G401 (cell line): ENCODE results near the gene PRKCA. TPM values are rescaled to one million over a fixed set of nuclear protein-coding genes. Genes with fewer than 3 reads are reported as not detected.
"Not testable (repeated sequence)": the region's sequence is repeated elsewhere in the genome, so short reads cannot be mapped to it uniquely, and the experiment has no call there.

Experiments
- DNase-seq: peaks from one replicate; pipeline ENCODE4 v3.0.0-alpha.2; 2015; ENCODE audit warnings: low spot score
- in situ Hi-C: cut with HindIII; loops from 2 replicates; pipeline ENCODE4 v1.10.0; 2016; ENCODE audit warnings: low sequenced_read_pairs, mixed read lengths
- total RNA-seq: library from RNA; depleted of rRNA; stranded (reverse); fragments of >200 nt; shearing (Covaris generic); gene quantifications from 2 replicates; pipeline ENCODE4 v1.2.3, GENCODE V29; 2014

The PRKCA gene
- total RNA-seq, 1 experiment from 2014 or later, result 44.7 TPM

GRCh38 chr17:66446419-66446818 lies 144.0 kb downstream of the PRKCA start:
- DNase-seq, result no peak
- in situ Hi-C loops, result no loop called here

GRCh38 chr17:66447159-66447558 lies 144.7 kb downstream of the PRKCA start:
- in situ Hi-C loops, result no loop called here
- no peak for DNase-seq

- in situ Hi-C loops, result no loop called here
- no peak for DNase-seq
Measured at GRCh38 chr17:66448026-66448639, 145.7 kb downstream of the PRKCA start.

GRCh38 chr17:66449418-66449977 lies 147.1 kb downstream of the PRKCA start:
- no peak for DNase-seq
- in situ Hi-C loops, result no loop called here

GRCh38 chr17:66450008-66450851 lies 147.8 kb downstream of the PRKCA start:
- in situ Hi-C loops, result no loop called here
- no peak for DNase-seq

GRCh38 chr17:66450852-66451158 lies 148.4 kb downstream of the PRKCA start:
- no peak for DNase-seq
- in situ Hi-C loops, result no loop called here

GRCh38 chr17:66451188-66452149 lies 149.1 kb downstream of the PRKCA start:
- in situ Hi-C loops, result no loop called here
- DNase-seq, result no peak

GRCh38 chr17:66455060-66455459 lies 152.6 kb downstream of the PRKCA start:
- in situ Hi-C loops, result no loop called here
- DNase-seq, result peak; percentile 17

GRCh38 chr17:66457499-66457898 lies 155.1 kb downstream of the PRKCA start:
- in situ Hi-C loops, DNase-seq: not testable (repeated sequence)

GRCh38 chr17:66458782-66459181 lies 156.4 kb downstream of the PRKCA start:
- no peak for DNase-seq
- in situ Hi-C loops, result no loop called here

GRCh38 chr17:66459811-66460270 lies 157.4 kb downstream of the PRKCA start:
- in situ Hi-C loops, result no loop called here
- peak; percentile 14 for DNase-seq

GRCh38 chr17:66460558-66460957 lies 158.1 kb downstream of the PRKCA start:
- no peak for DNase-seq
- in situ Hi-C loops, result no loop called here

- in situ Hi-C loops, result no loop called here
- DNase-seq, result no peak
Measured at GRCh38 chr17:66461343-66461995, 159.1 kb downstream of the PRKCA start.

GRCh38 chr17:66462010-66462409 lies 159.6 kb downstream of the PRKCA start:
- no peak for DNase-seq
- in situ Hi-C loops, result no loop called here

GRCh38 chr17:66464921-66465320 lies 162.5 kb downstream of the PRKCA start:
- DNase-seq, result no peak
- in situ Hi-C loops, result no loop called here

- in situ Hi-C loops, result no loop called here
- DNase-seq, result no peak
Measured at GRCh38 chr17:66465701-66466100, 163.3 kb downstream of the PRKCA start.

GRCh38 chr17:66466106-66466820 lies 163.8 kb downstream of the PRKCA start:
- no peak for DNase-seq
- in situ Hi-C loops, result no loop called here

- peak; percentile 53 for DNase-seq
- in situ Hi-C loops, result no loop called here
Measured at GRCh38 chr17:66466840-66467367, 164.5 kb downstream of the PRKCA start.
